Activated gamma-delta T cell (primary cell): ENCODE results near the gene ARAF.

Experiments used
- DNase-seq: peaks from one replicate; lab custom pipeline; 2025; lab: John Stamatoyannopoulos, UW

ARAF gene

GRCh38 chrX:47564438-47565085 lies 3.6 kb downstream of the ARAF start:
- no peak for DNase-seq

- no peak for DNase-seq
Observed at GRCh38 chrX:47566841-47567240, 5.8 kb downstream of the ARAF start.

DNA sequence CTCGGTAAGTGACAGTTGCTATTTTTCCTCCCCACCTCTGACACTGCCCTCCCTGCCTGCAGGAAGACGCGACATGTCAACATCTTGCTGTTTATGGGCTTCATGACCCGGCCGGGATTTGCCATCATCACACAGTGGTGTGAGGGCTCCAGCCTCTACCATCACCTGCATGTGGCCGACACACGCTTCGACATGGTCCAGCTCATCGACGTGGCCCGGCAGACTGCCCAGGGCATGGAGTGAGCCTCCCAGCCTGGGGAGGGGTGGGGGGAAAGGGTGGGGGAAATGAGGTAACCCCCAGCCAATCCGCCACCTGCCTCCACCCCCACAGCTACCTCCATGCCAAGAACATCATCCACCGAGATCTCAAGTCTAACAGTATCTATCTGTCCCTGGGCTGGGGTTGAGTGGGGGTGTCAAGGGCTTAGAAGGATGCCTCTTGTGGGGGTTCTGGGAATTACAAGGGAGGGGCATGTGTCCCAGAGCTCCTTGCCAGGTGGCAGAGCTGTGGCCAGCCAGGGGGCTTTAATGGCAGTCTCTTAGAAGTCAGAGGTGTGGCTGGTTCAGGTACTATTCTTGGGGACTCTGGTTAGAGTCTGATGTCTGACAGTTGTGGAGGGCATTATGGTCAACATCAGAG lies 7.8 kb downstream of the ARAF start:
- no peak for DNase-seq

- DNase-seq, result no peak
Observed at GRCh38 chrX:47570794-47571193, 9.8 kb downstream of the ARAF start.

DNA sequence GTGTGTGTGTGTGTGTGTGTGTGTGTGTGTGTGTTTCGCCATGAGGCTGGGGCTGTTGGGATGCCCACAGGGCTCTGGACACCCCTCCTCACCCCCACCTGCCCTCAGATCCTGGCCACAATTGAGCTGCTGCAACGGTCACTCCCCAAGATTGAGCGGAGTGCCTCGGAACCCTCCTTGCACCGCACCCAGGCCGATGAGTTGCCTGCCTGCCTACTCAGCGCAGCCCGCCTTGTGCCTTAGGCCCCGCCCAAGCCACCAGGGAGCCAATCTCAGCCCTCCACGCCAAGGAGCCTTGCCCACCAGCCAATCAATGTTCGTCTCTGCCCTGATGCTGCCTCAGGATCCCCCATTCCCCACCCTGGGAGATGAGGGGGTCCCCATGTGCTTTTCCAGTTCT lies 10.2 kb downstream of the ARAF start:
- no peak for DNase-seq

DNA sequence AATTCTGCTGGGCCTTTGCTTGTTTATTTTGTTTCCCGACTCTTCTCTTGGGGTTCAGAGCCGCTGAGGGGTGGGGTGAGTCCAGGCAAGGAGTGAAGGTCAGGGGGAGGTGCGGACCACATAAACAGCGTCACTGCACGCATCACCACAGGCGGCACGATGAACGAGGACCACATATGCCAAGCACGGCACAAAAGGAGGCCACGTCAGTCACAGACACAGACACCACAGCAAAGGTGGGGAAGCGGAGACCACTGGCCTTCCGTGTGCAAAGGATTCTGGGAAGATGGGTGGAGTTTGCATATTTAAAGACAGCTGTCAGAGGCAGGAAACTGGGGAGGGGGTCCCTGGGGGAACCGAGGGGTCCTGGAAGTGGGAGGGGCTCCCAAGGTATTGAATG lies 10.9 kb downstream of the ARAF start:
- no peak for DNase-seq

GRCh38 chrX:47572773-47573340 lies 11.9 kb downstream of the ARAF start:
- DNase-seq, result no peak

- DNase-seq, result no peak
Observed at GRCh38 chrX:47573341-47574075, 12.5 kb downstream of the ARAF start.

DNA sequence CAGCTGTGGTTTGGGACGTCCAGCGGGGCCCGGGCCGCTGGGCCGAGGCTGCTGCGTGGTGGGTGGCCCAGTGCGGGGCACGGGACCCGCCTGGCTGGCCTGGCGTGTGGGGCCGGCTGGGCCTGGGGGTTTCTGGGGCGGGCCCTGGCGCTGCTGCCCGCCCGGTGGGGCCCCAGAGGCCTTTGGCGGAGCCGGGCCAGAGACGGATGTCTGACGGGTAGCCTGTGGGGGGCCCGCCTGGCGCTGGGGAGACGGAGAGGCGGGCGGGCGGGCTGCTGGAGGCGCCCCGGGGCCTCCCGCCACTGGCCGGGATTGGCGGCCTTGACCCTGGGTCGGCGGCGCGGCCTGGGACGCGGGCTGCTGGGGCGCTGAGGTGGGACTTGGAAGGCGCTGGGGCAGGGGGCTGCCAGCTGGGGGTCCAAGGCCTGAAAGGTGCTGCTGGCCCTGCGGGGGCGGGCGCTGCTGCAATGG lies 13.1 kb downstream of the ARAF start:
- no peak for DNase-seq

DNA sequence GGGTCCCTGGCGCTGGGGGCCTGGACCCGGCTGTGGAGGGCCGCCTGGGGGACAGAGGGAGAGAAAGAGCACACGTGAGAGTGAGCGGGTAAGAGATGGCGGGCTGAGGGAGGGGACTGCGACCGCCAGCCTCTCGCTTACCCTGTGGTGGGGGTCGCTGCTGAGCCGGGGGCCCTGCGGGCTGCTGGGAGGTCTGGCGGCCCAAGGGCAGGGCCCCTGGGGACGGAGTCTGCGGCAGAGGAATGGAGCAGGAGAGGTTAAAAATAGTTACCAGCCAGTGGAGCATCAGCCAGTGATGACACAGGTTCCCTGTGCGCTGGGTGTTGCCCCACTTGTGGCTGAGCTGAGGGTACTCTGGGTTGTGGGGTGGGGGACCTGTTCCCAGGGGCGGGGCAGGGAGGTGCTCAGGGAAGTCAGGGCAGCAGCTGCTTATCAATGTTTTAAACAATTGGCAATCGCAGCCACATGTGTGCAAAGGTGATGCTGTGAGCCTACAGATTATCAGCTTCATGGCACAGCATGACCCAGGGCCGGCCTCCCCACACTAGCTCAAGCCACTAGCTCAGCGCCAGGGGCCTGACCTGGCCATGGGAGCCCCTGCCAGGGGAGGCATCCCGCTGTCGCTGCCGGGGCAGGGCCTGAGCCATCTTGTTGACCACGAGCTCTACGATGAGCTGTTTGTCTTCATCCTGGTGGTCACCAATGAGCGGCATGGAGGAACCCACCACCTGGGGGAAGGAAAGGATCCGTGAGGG lies 13.7 kb downstream of the ARAF start:
- DNase-seq, result no peak

DNA sequence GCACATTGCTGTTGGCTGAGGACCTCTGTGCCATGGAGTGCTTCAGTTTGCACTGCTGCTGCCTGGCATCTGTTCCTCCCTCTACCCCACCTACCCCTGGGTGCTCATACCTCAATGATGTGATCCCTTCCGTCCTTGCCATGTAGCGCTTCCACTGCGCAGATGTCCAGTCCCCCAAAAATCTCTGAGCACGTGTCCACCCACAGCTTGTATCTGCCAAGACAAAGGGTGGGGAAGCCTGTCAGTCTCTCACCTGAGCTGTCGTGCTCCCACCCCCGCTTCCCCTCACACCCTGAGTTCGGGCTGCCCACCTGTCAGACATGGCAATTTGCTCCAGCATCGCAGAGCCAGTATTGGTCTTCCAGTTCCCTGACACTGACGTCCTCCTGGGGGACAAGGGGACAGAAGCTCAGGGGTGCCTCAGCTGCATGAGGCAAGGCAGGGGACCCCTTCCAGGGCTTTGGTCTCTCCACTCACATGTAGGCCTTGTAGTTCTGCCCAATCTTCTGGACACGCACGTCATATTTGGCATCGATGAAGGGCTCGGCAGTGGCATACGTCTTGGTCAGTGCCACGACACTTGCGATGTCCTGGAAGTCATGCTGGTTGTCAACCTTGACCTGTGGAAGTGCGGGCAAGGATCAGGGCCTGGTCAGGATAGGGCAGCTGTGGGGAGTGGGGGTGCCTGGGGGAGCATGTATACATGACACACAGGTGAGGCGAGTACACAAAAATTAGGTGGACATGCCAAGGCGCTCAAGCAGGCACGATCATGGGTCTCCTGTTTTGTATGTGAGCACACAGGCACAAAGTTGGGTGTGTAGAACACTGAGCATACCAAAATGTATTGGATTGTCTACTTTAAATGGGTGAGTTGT lies 15.3 kb downstream of the ARAF start:
- DNase-seq, result no peak

- no peak for DNase-seq
Observed at GRCh38 chrX:47577424-47577823, 16.4 kb downstream of the ARAF start.

DNA sequence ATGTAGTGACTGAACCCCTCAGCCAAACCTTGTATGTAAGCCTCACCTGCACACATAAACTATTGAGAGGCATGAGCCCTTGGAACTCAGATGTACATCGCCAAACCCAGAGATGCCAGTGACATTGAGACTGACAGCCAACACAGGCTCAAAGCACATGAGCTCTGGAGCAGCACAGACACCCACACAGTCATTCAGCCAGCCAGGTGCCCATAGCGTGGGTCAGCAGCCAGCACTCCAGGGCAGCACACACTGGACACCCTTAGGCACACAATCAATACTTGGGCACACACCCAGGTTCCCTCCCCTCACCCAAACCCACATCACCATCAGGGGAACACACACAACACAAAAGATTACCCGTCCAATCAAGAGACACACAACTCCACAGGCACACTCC lies 16.9 kb downstream of the ARAF start:
- no peak for DNase-seq

DNA sequence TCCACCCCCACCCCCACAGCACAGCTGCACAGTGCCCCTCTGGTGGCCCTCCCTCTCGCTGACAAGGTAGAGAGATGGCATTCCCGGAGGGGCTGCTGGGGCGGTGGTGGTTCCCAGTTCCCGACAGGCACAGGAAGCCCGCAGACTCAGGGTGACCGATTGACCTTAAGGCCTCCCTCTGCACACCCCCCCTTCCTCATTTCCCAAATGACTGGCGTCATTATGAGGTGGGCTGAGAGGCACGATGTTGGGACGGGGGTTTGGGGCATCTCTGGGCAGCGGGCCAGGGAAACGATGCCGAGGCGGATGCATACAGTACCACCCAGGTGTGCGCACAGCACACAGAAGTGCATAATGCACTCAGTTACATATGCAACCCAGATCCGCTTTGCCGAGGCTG lies 17.7 kb downstream of the ARAF start:
- DNase-seq, result no peak

- no peak for DNase-seq
Observed at GRCh38 chrX:47579537-47579936, 18.5 kb downstream of the ARAF start.

DNA sequence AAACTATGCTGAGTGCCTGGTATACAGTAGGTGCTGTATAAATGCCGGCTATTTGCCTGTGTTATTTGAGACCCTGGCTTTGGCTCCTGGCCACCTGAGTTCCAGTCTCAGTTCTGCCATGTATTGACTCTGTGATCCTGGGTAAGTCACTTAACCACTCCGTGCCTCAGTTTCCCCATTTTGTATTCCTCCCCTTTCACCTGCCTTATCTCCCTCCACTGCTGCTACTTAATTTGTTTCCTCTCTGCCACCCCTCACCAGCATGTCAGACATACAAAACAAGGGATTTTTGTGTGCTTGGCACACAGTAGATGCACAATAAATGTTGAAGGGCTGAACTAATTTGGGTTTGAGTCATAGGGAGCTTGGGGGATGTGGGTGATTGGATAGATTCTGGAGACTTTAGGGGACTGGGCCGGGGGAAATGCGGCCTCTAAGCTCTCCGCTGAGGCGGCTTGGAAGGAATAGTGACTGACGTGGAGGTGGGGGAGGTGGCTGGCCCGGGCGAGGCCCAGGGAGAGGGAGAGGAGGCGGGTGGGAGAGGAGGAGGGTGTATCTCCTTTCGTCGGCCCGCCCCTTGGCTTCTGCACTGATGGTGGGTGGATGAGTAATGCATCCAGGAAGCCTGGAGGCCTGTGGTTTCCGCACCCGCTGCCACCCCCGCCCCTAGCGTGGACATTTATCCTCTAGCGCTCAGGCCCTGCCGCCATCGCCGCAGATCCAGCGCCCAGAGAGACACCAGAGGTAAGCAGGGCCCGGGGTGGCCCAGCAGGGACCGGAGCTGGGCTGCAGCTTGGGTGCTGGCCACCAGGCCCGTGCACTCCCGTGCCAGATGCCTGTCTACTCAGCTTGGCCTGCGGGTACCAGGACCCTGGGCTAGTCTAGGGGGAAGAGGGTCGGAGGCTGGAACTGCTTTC lies 21.0 kb downstream of the ARAF start, which contains the start of gene TIMP1:
Gene TIMP1 (plus strand): TSS at position 706 of the 917 bp plus-strand sequence. CDS start 980 bp downstream, outside the sequence.
- peak; percentile 56 for DNase-seq

- DNase-seq, result no peak
Observed at GRCh38 chrX:47583240-47583861, 22.3 kb downstream of the ARAF start.

DNA sequence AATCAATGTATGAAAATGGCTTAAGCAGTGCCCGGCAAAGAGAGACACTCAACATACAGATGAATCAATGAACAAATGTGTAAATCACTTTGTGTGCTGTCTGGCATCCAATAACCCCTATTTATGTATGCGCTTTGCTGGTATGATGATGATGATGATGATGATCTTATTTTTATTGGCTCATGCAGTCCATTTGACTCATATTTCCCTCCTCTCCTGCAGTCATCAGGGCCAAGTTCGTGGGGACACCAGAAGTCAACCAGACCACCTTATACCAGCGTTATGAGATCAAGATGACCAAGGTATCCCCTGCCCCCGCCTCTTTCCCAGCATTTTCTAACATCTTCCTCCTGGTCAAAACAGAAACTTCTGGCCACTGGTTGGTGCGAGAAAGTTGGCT lies 23.7 kb downstream of the ARAF start:
- no peak for DNase-seq

GRCh38 chrX:47585273-47585672 lies 24.3 kb downstream of the ARAF start:
- DNase-seq, result no peak
